Effector memory CD4-positive, alpha-beta T cell (primary cell): ENCODE results near the gene C16orf78.

ENCODE experiments used
- DNase-seq, 3 donors: peaks; one replicate each; pipeline ENCODE4 v3.0.0-alpha.2; 2020
- H3K27ac ChIP-seq: 2 replicates; pipeline ENCODE4 v1.7.0; 2013; ENCODE audit warnings: mild to moderate bottlenecking, low read length, moderate library complexity; ENCODE audit not compliant: insufficient read depth, poor library complexity, severe bottlenecking
- H3K27me3 ChIP-seq: replicated peaks from 2 replicates; pipeline ENCODE4 v1.7.0; 2013; ENCODE audit warnings: mild to moderate bottlenecking, low read length; ENCODE audit not compliant: insufficient read depth, control insufficient read depth, poor library complexity, severe bottlenecking
- H3K36me3 ChIP-seq: 2 replicates; pipeline ENCODE4 v1.7.0; 2013; ENCODE audit warnings: mild to moderate bottlenecking, low read length, moderate library complexity; ENCODE audit not compliant: control insufficient read depth, insufficient read depth
- H3K4me1 ChIP-seq: 2 replicates; pipeline ENCODE4 v1.7.0; 2013; ENCODE audit warnings: low read length, mild to moderate bottlenecking; ENCODE audit not compliant: control insufficient read depth, insufficient read depth, poor library complexity, severe bottlenecking
- H3K4me3 ChIP-seq: 2 replicates; pipeline ENCODE4 v1.7.0; 2013; ENCODE audit warnings: low read length, low read depth, mild to moderate bottlenecking; ENCODE audit not compliant: insufficient read depth, poor library complexity, severe bottlenecking
- H3K9me3 ChIP-seq: 2 replicates; pipeline ENCODE4 v1.7.0; 2013; ENCODE audit warnings: mild to moderate bottlenecking, low read length, moderate library complexity; ENCODE audit not compliant: control insufficient read depth

C16orf78 gene

GRCh38 chr16:49439676-49440075 is 66.1 kb downstream of the C16orf78 start:
- Histone ChIP-seq H3K9me3 (no peaks in the 10 kb centered on the region), H3K4me1 (peaks cover 7% of the 10 kb centered on the region), H3K27ac (no peak overlapping the region), H3K27me3 (no peaks in the 10 kb centered on the region), H3K36me3 (no peaks in the 10 kb centered on the region), H3K4me3 (no peak overlapping the region)
- DNase-seq = no peak

- Histone ChIP-seq H3K27ac (no peak overlapping the region), H3K4me3 (no peak overlapping the region), H3K4me1 (peaks cover 7% of the 10 kb centered on the region), H3K9me3 (no peaks in the 10 kb centered on the region), H3K36me3 (no peaks in the 10 kb centered on the region), H3K27me3 (no peaks in the 10 kb centered on the region)
- DNase-seq = no peak
These were observed 66.8 kb downstream of the C16orf78 start for GRCh38 chr16:49440156-49441065.

- Histone ChIP-seq H3K4me3 (peak overlapping the region; percentile 15), H3K27me3 (no peaks in the 10 kb centered on the region), H3K9me3 (no peaks in the 10 kb centered on the region), H3K27ac (no peak overlapping the region), H3K36me3 (no peaks in the 10 kb centered on the region), H3K4me1 (peaks cover 7% of the 10 kb centered on the region)
- DNase-seq = peak; percentile 35 to 49 (median 49)
These were observed 67.8 kb downstream of the C16orf78 start for GRCh38 chr16:49441366-49441780.

GRCh38 chr16:49442805-49443204 is 69.2 kb downstream of the C16orf78 start:
- no peaks in the 10 kb centered on the region for H3K9me3 ChIP-seq
- H3K36me3 ChIP-seq = no peaks in the 10 kb centered on the region
- no peak overlapping the region for H3K4me3 ChIP-seq
- H3K27ac ChIP-seq = no peak overlapping the region
- DNase-seq = no peak
- H3K4me1 ChIP-seq = peaks cover 7% of the 10 kb centered on the region
- H3K27me3 ChIP-seq = no peaks in the 10 kb centered on the region

- Histone ChIP-seq H3K36me3 (no peaks in the 10 kb centered on the region), H3K27ac (no peak overlapping the region), H3K4me3 (no peak overlapping the region), H3K4me1 (peaks cover 7% of the 10 kb centered on the region), H3K9me3 (no peaks in the 10 kb centered on the region), H3K27me3 (no peaks in the 10 kb centered on the region)
- no peak for DNase-seq
These were observed 70.0 kb downstream of the C16orf78 start for GRCh38 chr16:49443576-49443975.

GRCh38 chr16:49446805-49447204 is 73.2 kb downstream of the C16orf78 start:
- no peaks in the 10 kb centered on the region for H3K27me3 ChIP-seq
- H3K4me1 ChIP-seq = peaks cover 2% of the 10 kb centered on the region
- no peak for DNase-seq
- no peaks in the 10 kb centered on the region for H3K36me3 ChIP-seq
- no peak overlapping the region for H3K27ac ChIP-seq
- no peak overlapping the region for H3K4me3 ChIP-seq
- no peaks in the 10 kb centered on the region for H3K9me3 ChIP-seq
